ENCODE measurements around the gene COBLL1.

DNA sequence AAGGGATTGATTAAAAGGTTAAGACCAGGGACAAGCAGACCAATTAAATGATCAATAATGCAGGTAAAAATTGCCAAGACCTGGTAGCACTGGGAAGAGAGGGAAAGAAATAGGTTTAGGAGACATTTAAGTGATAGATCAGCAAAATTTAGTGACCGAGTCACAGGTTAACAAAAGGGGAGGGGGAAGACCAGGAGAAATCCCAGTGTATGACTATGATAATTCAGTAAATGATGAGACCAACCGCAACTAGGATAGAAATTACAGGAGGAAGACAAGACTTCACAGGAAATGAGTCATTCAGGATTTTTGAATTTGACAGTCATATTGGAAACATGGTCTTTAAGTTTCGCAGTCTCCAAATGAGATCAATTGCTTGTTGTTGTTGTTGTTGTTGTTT, 62.9 kb downstream of the COBLL1 start:
- TF ChIP-seq, protein P1, sequence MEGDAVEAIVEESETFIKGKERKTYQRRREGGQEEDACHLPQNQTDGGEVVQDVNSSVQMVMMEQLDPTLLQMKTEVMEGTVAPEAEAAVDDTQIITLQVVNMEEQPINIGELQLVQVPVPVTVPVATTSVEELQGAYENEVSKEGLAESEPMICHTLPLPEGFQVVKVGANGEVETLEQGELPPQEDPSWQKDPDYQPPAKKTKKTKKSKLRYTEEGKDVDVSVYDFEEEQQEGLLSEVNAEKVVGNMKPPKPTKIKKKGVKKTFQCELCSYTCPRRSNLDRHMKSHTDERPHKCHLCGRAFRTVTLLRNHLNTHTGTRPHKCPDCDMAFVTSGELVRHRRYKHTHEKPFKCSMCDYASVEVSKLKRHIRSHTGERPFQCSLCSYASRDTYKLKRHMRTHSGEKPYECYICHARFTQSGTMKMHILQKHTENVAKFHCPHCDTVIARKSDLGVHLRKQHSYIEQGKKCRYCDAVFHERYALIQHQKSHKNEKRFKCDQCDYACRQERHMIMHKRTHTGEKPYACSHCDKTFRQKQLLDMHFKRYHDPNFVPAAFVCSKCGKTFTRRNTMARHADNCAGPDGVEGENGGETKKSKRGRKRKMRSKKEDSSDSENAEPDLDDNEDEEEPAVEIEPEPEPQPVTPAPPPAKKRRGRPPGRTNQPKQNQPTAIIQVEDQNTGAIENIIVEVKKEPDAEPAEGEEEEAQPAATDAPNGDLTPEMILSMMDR (IDR thresholded peaks at IDR 0.05; ENCODE audit: low read depth, low read length) = no peak
- TF ChIP-seq EZH2phosphoT487 (IDR thresholded peaks at IDR 0.05; ENCODE audit: low read depth) = no peak
